Transverse colon (tissue), 3 donors: ENCODE data around the gene ZBTB38.

ENCODE experiments used
- CTCF ChIP-seq, 5 experiments: fragments of 200-600 bp in 3 of 5; fragments of 450-650 bp in 2 of 5; sonication (generic) in 3 of 5; IDR thresholded peaks; 1 replicate in 2 of 5; 2 replicates in 3 of 5; pipeline ENCODE4 v1.5.1; 2016 to 2017; ENCODE audit warnings: antibody characterized with exemption in 5 of 5, inconsistent platforms in 3 of 5, mild to moderate bottlenecking in 2 of 5, moderate library complexity in 1 of 5
- POLR2A ChIP-seq: fragments of 450-650 bp; IDR thresholded peaks from one replicate; pipeline ENCODE4 v1.6.1; 2016; ENCODE audit warnings: antibody characterized with exemption, mild to moderate bottlenecking, moderate library complexity

- no peak for TF ChIP-seq CTCF (IDR thresholded peaks at IDR 0.05)
- no peak for TF ChIP-seq POLR2A
Observed at GRCh38 chr3:141412936-141413354, 44.6 kb downstream of the ZBTB38 start.
